H9 (cell line): ENCODE data around the gene TMEM184B. TPM values are rescaled to one million over a fixed set of nuclear protein-coding genes. Genes with fewer than 3 reads are reported as not detected.

Experiments
- DNase-seq: peaks from one replicate; pipeline ENCODE4 v3.0.0-alpha.2; 2017
- H2AFZ ChIP-seq: one replicate; pipeline ENCODE4 v1.6.1; 2013; ENCODE audit warnings: mild to moderate bottlenecking, low read length, control low read depth, moderate library complexity
- H2AK5ac ChIP-seq: 2 replicates; pipeline ENCODE4 v1.6.1; 2013; ENCODE audit warnings: low read length, control low read depth, mixed read lengths; ENCODE audit not compliant: insufficient read length
- H2BK120ac ChIP-seq: one replicate; pipeline ENCODE4 v1.6.1; 2013; ENCODE audit warnings: low read depth, mild to moderate bottlenecking, low read length, control low read depth, inconsistent platforms; ENCODE audit not compliant: poor library complexity, severe bottlenecking
- H2BK12ac ChIP-seq: 2 replicates; pipeline ENCODE4 v1.6.1; 2013; ENCODE audit warnings: low read length, control low read depth, mixed read lengths, low read depth; ENCODE audit not compliant: insufficient read length
- H2BK15ac ChIP-seq: 2 replicates; pipeline ENCODE4 v1.6.1; 2013; ENCODE audit warnings: low read depth, low read length, control low read depth
- H2BK20ac ChIP-seq: one replicate; pipeline ENCODE4 v1.6.1; 2013; ENCODE audit warnings: low read depth, mild to moderate bottlenecking, low read length, control low read depth, inconsistent platforms; ENCODE audit not compliant: poor library complexity, severe bottlenecking
- H2BK5ac ChIP-seq: 2 replicates; pipeline ENCODE4 v1.6.1; 2013; ENCODE audit warnings: low read length, control low read depth, mixed read lengths; ENCODE audit not compliant: insufficient read length
- H3K14ac ChIP-seq: 2 replicates; pipeline ENCODE4 v1.6.1; 2013; ENCODE audit warnings: low read length, control low read depth; ENCODE audit not compliant: insufficient read depth
- H3K18ac ChIP-seq: 2 replicates; pipeline ENCODE4 v1.6.1; 2013; ENCODE audit warnings: low read depth, mild to moderate bottlenecking, mixed read lengths, low read length, control low read depth; ENCODE audit not compliant: insufficient read length
- H3K23ac ChIP-seq: 2 replicates; pipeline ENCODE4 v1.6.1; 2013; ENCODE audit warnings: low read length, control low read depth, mixed read lengths, low read depth; ENCODE audit not compliant: insufficient read length
- H3K23me2 ChIP-seq: 2 replicates; pipeline ENCODE4 v1.6.1; 2013; ENCODE audit warnings: low read depth, mild to moderate bottlenecking, mixed read lengths, low read length, control low read depth; ENCODE audit not compliant: insufficient read length, poor library complexity, severe bottlenecking
- H3K27ac ChIP-seq: 2 replicates; pipeline ENCODE4 v1.5.1; 2013; ENCODE audit warnings: low read length, control low read depth, mixed read lengths, low read depth; ENCODE audit not compliant: insufficient read length
- H3K27me3 ChIP-seq: 2 replicates; pipeline ENCODE4 v1.6.1; 2013; ENCODE audit warnings: low read length, control low read depth, inconsistent platforms; ENCODE audit not compliant: insufficient read depth
- H3K4ac ChIP-seq: 2 replicates; pipeline ENCODE4 v1.6.1; 2013; ENCODE audit warnings: low read depth, mild to moderate bottlenecking, control low read depth, inconsistent platforms, low read length, moderate library complexity
- H3K4me1 ChIP-seq: 2 replicates; pipeline ENCODE4 v1.6.1; 2013; ENCODE audit warnings: low read length, control low read depth, inconsistent platforms; ENCODE audit not compliant: insufficient read depth
- H3K4me2 ChIP-seq: 2 replicates; pipeline ENCODE4 v1.6.1; 2013; ENCODE audit warnings: low read length, control low read depth, mixed read lengths; ENCODE audit not compliant: insufficient read length, insufficient read depth
- H3K56ac ChIP-seq: 2 replicates; pipeline ENCODE4 v1.6.1; 2013; ENCODE audit warnings: low read depth, mild to moderate bottlenecking, mixed read lengths, low read length, control low read depth; ENCODE audit not compliant: insufficient read length
- H3K79me1 ChIP-seq: 2 replicates; pipeline ENCODE4 v1.6.1; 2013; ENCODE audit warnings: low read depth, mild to moderate bottlenecking, moderate library complexity, low read length, control low read depth, inconsistent platforms; ENCODE audit not compliant: insufficient read depth, poor library complexity, severe bottlenecking
- H3K79me2 ChIP-seq: 2 replicates; pipeline ENCODE4 v1.6.1; 2013; ENCODE audit warnings: low read length, control low read depth, inconsistent platforms; ENCODE audit not compliant: insufficient read depth
- H3K9ac ChIP-seq: 2 replicates; pipeline ENCODE4 v1.6.1; 2013; ENCODE audit warnings: low read length, control low read depth, mixed read lengths; ENCODE audit not compliant: insufficient read length; ENCODE audit errors: extremely low read depth
- H3K9me3 ChIP-seq: one replicate; pipeline ENCODE4 v1.6.1; 2013; ENCODE audit warnings: low read depth, low read length, inconsistent platforms; ENCODE audit not compliant: control insufficient read depth
- H3T11ph ChIP-seq: one replicate; pipeline ENCODE4 v1.6.1; 2013; ENCODE audit warnings: mild to moderate bottlenecking, low read length, control low read depth, inconsistent platforms
- H4K20me1 ChIP-seq: one replicate; pipeline ENCODE4 v1.6.1; 2013; ENCODE audit not compliant: control insufficient read depth, insufficient read length, insufficient read depth
- H4K5ac ChIP-seq: 2 replicates; pipeline ENCODE4 v1.6.1; 2013; ENCODE audit warnings: low read depth, mild to moderate bottlenecking, mixed read lengths, low read length, control low read depth; ENCODE audit not compliant: insufficient read length
- H4K8ac ChIP-seq: replicated peaks from 2 replicates; pipeline ENCODE4 v1.6.1; 2013; ENCODE audit warnings: low read length, control low read depth, mixed read lengths, low read depth; ENCODE audit not compliant: insufficient read length
- H4K91ac ChIP-seq: 2 replicates; pipeline ENCODE4 v1.6.1; 2013; ENCODE audit warnings: low read depth, mild to moderate bottlenecking, moderate library complexity, mixed read lengths, low read length, control low read depth; ENCODE audit not compliant: insufficient read length
- H3K27ac Mint-ChIP-seq, 3 experiments: 2 replicates in 2 of 3; 3 replicates in 1 of 3; pipeline ENCODE4 v1.8.0; 2020 to 2021; ENCODE audit warnings: mixed read lengths in 3 of 3, mild to moderate bottlenecking in 1 of 3, moderate library complexity in 1 of 3
- H3K27me3 Mint-ChIP-seq: 2 replicates; pipeline ENCODE4 v1.8.0; 2021; ENCODE audit warnings: low read depth, mild to moderate bottlenecking, moderate library complexity, mixed read lengths
- H3K36me3 Mint-ChIP-seq, 3 experiments: 2 replicates in 2 of 3; 3 replicates in 1 of 3; pipeline ENCODE4 v1.8.0; 2020 to 2021; ENCODE audit warnings: low read depth in 3 of 3, mixed read lengths in 3 of 3; ENCODE audit not compliant: insufficient read depth in 1 of 3
- H3K4me1 Mint-ChIP-seq, 2 experiments: 2 replicates each; pipeline ENCODE4 v1.8.0; 2020; ENCODE audit warnings: mixed read lengths in 2 of 2
- H3K4me3 Mint-ChIP-seq, 2 experiments: 2 replicates in 1 of 2; 3 replicates in 1 of 2; pipeline ENCODE4 v1.8.0; 2020 to 2021; ENCODE audit warnings: mild to moderate bottlenecking in 2 of 2, mixed read lengths in 2 of 2, moderate library complexity in 1 of 2
- H3K9me3 Mint-ChIP-seq, 2 experiments: 2 replicates in 1 of 2; 3 replicates in 1 of 2; pipeline ENCODE4 v1.8.0; 2020; ENCODE audit warnings: mild to moderate bottlenecking in 2 of 2, mixed read lengths in 2 of 2, moderate library complexity in 1 of 2
- WGBS: extraction: QIAGEN DNeasy Blood & Tissue Kit; methylation state at CpG from one replicate; pipeline ENCODE4 v1.1.7; 2013; ENCODE audit warnings: missing lambda C conversion rate, low lambda C conversion rate, mixed read lengths; ENCODE audit not compliant: insufficient read length; ENCODE audit errors: extremely low coverage; 5-methylcytosine and 5-hydroxymethylcytosine counted together
- total RNA-seq: library from RNA; stranded (reverse); gene quantifications from 2 replicates; pipeline ENCODE4 v1.2.1, GENCODE V29; 2021
- TF ChIP-seq, protein P1 (sequence below): fragments of 200-600 bp; sonication (generic); conservative IDR thresholded peaks from 3 replicates; pipeline ENCODE4 v1.8.0; 2021; ENCODE audit warnings: antibody characterized with exemption, mild to moderate bottlenecking

Gene TMEM184B
- total RNA-seq, 1 experiment from 2014 or later, result 58.5 TPM

DNA sequence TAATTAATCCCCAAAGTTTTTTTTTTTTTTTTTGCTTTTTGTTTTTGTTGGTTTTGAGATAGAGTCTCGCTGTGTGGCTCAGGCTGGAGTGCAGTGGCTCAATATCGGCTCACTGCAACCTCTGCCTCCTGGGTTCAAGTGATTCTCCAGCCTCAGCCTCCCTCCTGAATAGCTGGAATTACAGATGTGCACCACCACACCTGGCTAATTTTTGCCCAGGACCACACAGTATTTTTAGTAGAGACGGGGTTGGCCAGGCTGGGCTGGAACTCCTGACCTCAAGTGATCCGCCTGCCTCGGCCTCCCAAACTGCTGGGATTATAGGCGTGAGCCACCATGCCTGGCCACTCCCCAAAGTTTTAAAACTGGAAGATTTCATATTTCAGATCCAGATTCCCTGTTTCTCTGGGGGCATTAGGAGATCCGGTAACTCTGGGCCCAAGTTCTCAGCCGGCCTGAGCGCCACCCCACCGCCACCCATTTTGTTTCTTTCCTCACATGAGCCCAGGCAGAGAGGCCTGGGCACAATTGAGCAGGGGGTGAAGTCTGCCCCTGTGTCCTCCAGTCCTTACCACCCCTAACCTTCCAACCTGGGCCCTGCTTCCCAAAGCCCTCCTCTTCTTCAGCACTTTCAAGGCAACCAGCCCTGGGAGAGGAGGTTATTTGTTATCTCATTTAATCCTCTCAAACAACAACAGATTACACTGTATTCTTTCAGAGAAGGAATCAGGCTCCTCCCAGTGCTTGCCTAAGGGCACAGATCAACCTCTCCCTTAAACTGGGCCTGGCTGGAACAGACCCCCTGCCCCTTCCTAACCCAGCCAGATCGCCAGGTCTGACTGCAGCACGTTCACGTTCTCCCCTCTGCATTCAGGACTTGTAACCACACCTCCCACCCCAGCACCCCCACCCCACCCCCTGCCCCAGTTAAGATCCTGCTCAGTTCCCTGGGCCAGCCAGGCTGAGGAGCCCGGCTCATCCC is 46.3 kb upstream of the TMEM184B start:
- Histone ChIP-seq H3K79me2 (peaks cover 25% of the 10 kb centered on the region; the same call in 1 of the 2 replicates), H4K20me1 (peaks cover 2% of the 10 kb centered on the region), H2BK5ac (no peak overlapping the region), H2AK5ac (no peak overlapping the region), H3K27ac (no peak overlapping the region), H4K5ac (no peak overlapping the region), H2BK12ac (no peak overlapping the region), H3K27me3 (no peaks in the 10 kb centered on the region), H4K91ac (no peak overlapping the region), H2BK20ac (no peak overlapping the region), H3T11ph (no peak overlapping the region), H3K79me1 (no peaks in the 10 kb centered on the region), H3K23ac (no peak overlapping the region), H3K14ac (no peak overlapping the region), H3K9ac (no peak overlapping the region), H3K23me2 (peaks cover 13% of the 10 kb centered on the region), H2BK120ac (no peak overlapping the region), H3K9me3 (no peaks in the 10 kb centered on the region), H3K4ac (no peak overlapping the region; the same call in 1 of the 2 replicates), H3K56ac (no peak overlapping the region), H2BK15ac (no peak overlapping the region), H2AFZ (no peak overlapping the region), H4K8ac (no peak overlapping the region), H3K4me2 (no peak overlapping the region), H3K18ac (no peak overlapping the region), H3K4me1 (peaks cover 10% of the 10 kb centered on the region; the same call in 1 of the 2 replicates)
- WGBS, result no CpG with 5 or more reads among the region's 14 CpGs
- peaks cover 4 to 39% (median 8%) of the 10 kb centered on the region in 3 experiments; a peak in 6 of 7 replicates for H3K36me3 Mint-ChIP-seq
- H3K4me1 Mint-ChIP-seq, result peaks cover 57 to 69% of the 10 kb centered on the region in 2 experiments
- H3K27ac Mint-ChIP-seq, result peak overlapping the region; percentile 89 to 98 (median 96); a peak in 6 of 7 replicates
- TF ChIP-seq, protein P1, sequence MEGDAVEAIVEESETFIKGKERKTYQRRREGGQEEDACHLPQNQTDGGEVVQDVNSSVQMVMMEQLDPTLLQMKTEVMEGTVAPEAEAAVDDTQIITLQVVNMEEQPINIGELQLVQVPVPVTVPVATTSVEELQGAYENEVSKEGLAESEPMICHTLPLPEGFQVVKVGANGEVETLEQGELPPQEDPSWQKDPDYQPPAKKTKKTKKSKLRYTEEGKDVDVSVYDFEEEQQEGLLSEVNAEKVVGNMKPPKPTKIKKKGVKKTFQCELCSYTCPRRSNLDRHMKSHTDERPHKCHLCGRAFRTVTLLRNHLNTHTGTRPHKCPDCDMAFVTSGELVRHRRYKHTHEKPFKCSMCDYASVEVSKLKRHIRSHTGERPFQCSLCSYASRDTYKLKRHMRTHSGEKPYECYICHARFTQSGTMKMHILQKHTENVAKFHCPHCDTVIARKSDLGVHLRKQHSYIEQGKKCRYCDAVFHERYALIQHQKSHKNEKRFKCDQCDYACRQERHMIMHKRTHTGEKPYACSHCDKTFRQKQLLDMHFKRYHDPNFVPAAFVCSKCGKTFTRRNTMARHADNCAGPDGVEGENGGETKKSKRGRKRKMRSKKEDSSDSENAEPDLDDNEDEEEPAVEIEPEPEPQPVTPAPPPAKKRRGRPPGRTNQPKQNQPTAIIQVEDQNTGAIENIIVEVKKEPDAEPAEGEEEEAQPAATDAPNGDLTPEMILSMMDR, result no peak
- H3K27me3 Mint-ChIP-seq, result no peaks in the 10 kb centered on the region
- DNase-seq, result no peak
- no peaks in the 10 kb centered on the region for H3K9me3 Mint-ChIP-seq
- peak overlapping the region in 1 of 2 experiments; percentile 68; a peak in 4 of 5 replicates for H3K4me3 Mint-ChIP-seq
